NCI-H1694 treated with DMSO at 0.1 percent for 48 hours (cell line): ENCODE data around the gene SMPD3.

Source experiments
- DNase-seq: peaks from one replicate; lab custom pipeline; 2025; lab: John Stamatoyannopoulos, UW

Gene SMPD3

DNA sequence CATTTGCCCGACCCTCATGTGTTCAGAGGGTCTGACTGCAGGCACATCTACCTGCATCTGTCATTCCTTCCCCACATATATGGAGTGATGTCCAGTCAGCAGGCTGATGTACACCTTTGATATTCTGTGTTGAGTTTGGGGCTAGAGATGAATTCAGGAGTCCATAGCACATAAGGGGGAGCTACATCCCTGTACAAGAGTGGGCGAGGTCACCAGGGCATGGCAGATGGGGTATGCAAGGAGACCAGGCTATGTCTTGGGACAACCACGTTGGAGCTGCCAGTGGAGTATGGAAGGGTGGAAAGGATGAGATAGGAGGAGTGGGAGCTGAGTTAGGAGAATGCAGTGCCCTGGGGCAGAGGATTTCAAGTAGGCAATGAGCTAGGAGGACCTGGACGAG lies 15.0 kb downstream of the SMPD3 start:
- no peak for DNase-seq

GRCh38 chr16:68432701-68433100 lies 15.6 kb downstream of the SMPD3 start:
- DNase-seq, result no peak

GRCh38 chr16:68429076-68429854 lies 19.0 kb downstream of the SMPD3 start:
- DNase-seq, result no peak

- DNase-seq, result no peak
Measured at GRCh38 chr16:68427649-68428303, 20.5 kb downstream of the SMPD3 start.

DNA sequence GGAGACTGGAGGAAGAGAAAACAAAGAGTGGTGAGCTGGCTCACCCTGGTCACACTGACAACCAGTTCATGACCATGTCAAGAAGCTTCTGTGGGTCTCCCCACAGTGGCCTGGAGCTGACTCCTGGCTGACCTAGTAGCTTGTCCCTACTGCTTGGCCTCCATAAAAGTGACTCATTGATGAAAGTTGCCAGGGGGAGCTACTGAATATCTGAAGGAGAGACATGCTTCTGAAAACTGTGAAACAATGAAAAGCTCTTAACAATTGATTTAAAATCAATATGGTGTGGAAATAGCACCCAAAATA lies 22.0 kb downstream of the SMPD3 start:
- no peak for DNase-seq

- no peak for DNase-seq
Measured at GRCh38 chr16:68425498-68426346, 22.6 kb downstream of the SMPD3 start.

DNA sequence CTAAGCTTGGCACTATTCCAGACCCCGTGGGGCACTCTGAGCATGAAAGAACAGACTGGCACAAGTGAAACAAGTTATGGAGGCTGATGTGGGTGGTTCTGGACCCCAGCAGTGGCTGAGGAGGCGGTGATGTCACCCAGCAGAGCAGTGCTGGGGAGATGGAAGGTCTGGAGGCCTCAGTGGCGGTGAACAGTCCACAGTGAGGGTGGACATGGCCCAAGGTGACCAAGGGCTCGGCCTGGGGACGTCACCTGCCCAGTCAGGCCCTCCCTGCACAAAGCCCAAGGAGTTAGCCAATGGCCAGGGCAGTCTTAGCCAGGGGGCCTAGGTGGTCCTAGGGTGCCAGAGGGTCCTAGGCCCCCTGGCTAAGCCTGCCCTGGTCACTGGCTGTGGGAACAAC lies 24.5 kb downstream of the SMPD3 start:
- no peak for DNase-seq

DNA sequence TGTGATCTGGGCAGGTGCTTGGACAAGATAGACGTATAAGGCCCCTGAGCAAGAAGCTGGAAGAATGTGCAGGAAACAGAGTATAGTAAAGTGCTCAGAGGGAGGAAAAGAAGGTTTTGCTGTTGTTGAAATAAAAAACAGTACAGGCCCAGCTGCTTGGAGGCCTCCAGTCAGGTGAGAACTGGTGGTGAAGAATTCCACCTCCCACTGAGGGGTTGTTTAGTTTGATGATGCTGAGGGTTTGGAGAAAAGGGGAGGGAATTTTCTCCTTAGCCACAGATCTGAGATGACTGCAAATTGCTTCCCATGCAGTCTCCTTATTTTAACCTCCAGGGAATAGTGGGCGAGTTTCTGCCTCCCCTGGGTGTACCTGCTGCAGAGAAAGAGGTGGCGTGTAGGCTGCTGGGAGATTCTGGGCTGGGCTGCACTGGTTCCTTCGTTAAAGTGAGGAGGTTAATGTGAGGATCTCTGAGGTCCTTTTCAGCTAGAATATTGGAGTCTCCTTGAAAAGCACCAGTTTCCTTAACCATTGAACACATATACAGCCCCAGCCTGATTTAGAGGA lies 25.8 kb downstream of the SMPD3 start:
- no peak for DNase-seq

DNA sequence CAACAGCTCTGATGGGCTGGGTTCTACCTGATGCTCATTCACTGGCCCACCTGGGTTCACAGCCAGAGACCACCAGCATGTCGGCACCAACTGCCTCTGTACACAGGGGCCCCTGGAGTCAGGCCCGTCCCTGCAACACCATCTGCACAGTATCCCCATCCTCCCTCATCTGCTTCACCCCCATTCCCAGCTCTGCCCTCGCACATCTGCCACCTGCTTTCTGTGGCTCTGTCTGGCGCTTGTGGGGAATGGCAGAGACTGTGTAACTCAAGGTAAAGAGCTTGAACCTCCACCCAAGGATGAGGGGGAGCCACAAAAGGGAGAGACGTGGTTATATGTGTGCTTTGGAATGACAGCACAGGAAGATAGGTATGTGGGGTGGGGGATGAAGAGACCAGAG lies 27.2 kb downstream of the SMPD3 start:
- no peak for DNase-seq

GRCh38 chr16:68420366-68420942 lies 27.9 kb downstream of the SMPD3 start:
- DNase-seq, result no peak

DNA sequence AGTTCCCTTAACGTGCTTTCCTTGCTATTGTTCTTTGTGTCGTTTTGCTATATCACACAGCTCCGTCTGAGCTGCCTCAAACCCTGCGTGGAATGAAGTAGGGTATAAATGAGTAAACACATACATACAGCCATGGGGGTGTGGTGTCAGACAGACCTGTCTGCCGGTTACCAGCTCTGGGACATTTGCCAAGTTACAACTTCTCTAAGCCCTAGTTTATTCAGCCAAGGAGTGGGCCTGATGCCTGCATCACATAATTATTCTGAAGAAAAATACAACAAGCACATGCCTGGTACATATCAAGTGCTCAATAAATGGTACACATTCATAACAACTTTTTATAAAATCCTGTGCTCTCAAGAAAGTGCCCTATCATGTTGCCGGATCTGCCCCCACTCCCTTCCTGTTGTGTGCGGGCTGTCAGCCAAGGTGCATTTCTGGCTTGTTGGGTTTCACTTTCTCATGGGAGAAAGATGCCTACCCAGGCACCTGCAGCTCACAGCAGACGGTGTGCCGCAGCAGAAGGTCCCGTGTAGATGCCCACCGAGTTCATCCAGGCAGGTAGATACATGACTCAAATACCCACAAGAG lies 30.5 kb downstream of the SMPD3 start:
- no peak for DNase-seq

- no peak for DNase-seq
Measured at GRCh38 chr16:68416057-68417046, 32.0 kb downstream of the SMPD3 start.

DNA sequence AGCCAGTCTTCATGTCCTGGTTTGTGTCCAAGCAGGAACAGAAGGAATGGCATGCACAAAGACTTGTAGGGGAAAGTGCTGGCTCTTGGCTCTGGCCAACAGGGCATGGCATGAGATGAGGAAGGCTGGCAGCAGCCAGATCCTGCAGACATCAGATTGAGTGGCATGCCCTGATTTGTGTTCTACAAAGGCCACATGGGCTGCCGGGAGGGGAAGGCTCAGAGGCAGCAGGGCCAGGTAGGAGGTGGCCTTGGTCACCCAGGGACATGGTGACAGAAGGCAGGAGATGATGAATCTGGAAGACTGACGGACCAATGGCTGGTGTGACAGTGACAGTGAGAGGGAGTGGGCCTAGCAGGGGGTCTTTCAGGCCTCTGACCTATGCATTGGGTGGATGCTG lies 33.7 kb downstream of the SMPD3 start:
- DNase-seq, result no peak

DNA sequence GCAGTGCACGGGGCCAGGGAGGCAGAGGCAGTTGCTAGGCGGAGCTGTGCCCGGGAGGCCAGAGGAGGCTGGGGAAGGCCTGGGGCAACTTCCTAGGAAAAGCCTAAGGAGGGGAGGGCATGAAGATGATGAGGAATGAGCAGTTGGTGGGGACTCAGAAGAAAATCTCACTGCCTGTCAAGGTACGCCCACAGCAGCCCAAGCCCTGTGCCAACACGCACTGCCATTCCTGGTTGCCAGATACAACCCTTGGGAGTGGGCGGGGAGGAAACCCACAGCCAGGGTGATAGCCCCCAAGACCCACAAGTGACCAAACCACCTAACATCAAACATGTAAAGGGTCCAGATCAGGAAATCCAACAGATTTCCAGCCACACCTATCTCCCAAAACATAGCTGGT lies 36.2 kb downstream of the SMPD3 start:
- no peak for DNase-seq

- no peak for DNase-seq
Measured at GRCh38 chr16:68411086-68411485, 37.2 kb downstream of the SMPD3 start.

- DNase-seq, result no peak
Measured at GRCh38 chr16:68408967-68409366, 39.3 kb downstream of the SMPD3 start.

GRCh38 chr16:68408428-68408827 lies 39.9 kb downstream of the SMPD3 start:
- DNase-seq, result no peak

GRCh38 chr16:68406458-68407152 lies 41.7 kb downstream of the SMPD3 start:
- DNase-seq, result no peak

DNA sequence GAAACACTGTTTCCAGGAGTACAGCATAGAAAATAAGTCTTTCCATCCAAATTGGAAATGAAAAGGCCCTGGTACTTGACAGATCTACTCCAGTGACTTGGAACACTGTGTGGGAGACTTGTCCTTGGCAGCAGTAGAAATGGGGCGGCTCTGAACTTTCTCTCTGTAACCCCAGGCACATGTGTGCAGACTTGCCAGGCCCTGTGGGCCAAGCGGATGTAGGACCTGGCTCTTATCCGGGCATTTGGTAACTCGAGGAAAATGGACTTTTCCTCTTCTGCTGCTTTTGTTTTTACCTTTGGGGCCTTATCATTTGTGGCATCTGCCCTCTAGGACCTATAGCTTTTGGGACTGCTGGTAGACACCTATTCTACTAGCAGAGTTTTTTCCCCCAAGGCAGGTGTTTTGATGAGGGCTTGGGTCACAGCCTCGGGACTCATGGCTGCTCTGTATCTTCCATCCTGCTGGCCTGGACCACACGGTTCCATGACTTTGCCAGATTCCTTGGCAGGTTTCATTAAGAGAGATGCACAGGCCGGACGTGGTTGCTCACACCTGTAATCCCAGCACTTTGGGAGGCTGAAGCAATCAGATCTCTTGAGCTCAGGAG lies 43.5 kb downstream of the SMPD3 start:
- DNase-seq, result no peak

GRCh38 chr16:68403704-68404103 lies 44.6 kb downstream of the SMPD3 start:
- no peak for DNase-seq
